ENCODE results near the gene SCFD2.
"Not testable (repeated sequence)": the region's sequence is repeated elsewhere in the genome, so short reads cannot be mapped to it uniquely, and the experiment has no call there.

The SCFD2 gene

DNA sequence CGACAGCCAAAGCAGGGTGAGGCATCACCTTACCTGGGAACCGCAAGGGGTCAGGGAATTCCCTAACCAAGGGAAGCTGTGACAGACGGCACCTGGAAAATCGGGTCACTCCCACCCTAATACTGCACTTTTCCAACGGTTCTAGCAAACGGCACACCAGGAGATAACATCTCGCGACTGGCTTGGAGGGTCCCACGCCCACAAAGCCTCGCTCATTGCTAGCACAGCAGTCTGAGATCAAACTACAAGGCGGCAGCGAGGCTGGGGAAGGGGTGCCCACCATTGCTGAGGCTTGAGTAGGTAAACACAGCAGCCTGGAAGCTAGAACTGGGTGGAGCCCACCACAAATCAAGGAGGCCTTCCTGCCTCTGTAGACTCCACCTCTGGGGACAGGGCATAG is 25.7 kb downstream of the SCFD2 start:
- not testable (repeated sequence) for DNase-seq

DNA sequence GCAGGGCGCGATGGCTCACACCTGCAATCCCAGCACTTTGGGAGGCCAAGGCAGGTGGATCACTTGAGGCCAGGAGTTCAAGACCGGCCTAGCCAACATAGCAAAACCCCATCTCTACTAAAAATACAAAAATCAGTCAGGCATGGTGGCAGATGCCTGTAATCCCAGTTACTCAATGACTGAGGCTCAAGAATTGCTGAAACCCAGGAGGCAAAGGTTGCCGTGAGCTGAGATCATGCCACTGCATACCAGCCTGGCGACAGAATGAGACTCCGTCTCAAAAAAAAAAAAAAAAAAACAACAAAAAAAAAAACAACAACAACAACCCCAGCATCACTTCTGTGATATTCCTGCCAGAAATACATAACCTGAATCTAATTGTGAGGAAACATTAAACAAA is 30.9 kb downstream of the SCFD2 start:
- DNase-seq, result not testable (repeated sequence)

DNA sequence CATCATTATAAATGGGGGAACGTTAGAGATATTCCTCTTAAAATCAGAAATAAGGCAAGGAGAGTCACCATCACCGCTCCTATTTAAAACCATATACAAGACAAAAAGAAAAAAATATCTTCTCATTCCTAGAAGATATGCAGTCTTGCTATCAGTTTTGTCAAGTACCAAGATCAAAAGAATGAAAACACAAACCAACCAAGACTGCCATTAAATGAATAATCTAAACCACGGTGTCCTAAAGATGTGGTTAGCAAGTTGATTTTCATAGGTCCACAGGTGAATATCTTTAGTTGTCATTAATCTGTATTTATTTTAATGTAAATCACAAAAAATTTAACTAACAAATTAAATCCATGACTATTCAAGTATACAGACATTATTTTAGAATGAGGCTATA is 39.3 kb downstream of the SCFD2 start:
- no peak for DNase-seq

DNA sequence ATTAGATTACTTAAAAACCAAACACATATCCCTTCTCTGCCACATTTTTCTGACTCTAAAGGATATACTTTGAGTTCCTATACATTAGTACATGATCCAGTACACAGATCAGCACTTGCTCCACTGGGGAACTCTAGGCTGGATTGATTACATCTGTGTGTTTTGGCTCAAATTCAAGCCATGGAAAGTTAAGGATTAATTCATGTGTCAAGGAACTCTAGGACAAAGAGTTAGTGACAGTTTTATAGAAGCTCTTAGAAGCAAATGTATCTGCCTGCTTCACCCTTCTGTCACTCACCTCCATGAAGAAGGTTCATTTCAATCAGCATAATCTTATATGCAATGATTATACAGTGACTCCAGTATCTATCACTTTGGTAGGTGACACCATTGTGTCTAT is 43.2 kb downstream of the SCFD2 start:
- no peak for DNase-seq

DNA sequence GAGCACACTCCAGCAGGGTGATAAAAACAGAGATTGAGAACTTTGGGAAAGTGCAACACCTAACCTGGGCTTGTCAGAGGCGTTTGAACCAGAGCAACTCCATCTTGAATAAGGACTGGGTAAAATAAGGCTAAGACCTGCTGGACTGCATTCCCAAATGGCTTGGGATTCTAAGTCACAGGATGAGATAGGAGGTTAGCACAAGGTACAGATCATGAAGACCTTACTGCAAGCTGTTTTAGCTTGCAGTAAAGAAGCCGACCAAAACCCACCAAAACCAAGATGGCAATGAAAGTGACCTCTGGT is 43.9 kb downstream of the SCFD2 start:
- no peak for DNase-seq

DNA sequence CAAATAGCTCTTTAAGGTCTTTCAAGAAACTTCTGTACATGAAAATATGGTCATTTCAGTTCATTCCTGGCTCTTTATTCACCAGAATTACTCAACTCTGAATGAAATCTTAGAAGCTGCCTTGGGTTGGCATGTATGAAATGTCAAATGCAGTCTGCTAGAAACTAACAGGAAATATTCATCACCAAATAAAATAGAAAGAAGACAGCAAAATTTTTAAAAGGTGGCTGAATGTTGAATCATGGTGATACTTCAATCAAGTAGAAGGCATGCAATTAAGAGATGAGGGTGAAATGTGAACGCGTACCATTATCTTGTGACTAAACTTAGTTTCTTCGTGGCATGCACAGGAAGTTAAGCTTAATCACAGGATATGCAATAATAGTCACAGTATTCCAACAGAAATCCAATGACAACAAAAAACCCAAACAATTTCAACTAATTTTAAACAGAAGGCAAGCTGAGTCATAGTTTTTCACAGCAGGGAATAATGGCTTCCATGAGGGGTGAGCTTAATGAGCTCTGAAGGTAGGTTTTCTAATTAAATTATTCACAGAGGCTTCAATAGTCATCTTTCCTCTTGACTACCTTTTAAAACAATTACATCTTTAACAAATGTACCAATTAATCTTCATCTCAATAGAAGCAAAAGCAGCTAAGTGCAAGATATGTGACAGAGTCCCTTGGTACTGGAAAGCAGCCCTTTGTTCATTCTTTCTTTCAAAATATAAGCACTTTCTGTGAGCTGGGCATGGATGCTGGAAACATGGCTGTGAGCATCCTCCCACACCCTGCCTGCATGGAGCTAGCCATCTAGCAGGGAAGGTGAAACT is 44.5 kb downstream of the SCFD2 start:
- DNase-seq, result no peak

DNA sequence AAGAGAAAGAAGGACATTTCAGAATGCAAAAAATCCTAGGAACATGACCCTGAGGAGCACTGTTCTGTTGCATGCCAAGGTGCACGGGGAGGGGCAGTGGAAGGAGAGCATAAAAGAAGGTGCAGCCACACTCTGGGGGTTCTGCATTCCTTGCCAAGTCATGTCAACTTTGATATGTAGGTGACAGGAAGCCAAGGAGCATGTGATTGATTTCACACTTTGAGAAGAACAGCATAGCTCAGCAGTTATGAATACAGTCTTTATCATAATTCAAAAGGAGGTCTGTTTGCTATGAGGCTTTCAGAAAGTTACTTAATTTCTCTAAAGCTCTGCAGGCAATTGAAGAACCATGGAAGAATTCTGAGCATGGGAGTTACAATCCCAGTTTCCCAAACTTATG is 50.6 kb downstream of the SCFD2 start:
- DNase-seq, result no peak

DNA sequence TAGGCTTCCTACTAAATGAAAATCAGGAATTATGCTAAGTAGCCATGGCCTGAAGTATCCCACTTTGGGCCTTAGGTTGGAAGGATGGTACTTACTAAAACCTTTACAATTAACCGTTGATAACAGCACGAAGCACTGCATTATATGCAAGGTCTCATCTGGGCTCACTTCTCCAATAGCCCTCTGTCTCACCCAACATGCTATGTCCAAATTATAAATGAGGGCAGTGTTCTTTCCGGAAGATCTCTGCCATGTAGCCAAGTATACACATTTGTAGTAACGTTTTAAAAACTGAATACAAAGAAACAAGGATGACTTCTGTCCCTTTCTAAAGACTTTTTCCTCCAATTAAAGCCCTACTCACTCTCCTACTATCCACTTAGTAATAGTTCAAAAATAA is 51.6 kb downstream of the SCFD2 start:
- DNase-seq, result no peak

DNA sequence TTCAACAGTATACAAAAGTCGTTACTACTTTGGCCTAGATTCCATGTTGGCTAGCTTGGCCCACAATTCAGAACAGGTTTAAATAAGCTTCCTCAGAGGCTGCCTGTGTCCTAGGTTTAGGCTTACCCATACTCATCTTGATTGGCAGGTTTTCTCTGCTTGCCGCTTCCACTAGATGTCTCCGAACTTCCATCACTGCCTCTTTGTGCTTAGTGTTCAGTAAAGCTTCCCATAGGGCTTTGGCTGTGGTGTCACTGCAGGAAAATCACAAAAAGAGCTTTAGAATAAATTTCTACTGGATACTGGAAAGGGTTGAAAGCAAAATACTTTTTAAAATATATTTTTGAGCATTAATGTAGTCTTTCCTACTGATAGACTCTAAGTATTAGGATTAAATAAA is 52.4 kb downstream of the SCFD2 start:
- DNase-seq, result no peak

DNA sequence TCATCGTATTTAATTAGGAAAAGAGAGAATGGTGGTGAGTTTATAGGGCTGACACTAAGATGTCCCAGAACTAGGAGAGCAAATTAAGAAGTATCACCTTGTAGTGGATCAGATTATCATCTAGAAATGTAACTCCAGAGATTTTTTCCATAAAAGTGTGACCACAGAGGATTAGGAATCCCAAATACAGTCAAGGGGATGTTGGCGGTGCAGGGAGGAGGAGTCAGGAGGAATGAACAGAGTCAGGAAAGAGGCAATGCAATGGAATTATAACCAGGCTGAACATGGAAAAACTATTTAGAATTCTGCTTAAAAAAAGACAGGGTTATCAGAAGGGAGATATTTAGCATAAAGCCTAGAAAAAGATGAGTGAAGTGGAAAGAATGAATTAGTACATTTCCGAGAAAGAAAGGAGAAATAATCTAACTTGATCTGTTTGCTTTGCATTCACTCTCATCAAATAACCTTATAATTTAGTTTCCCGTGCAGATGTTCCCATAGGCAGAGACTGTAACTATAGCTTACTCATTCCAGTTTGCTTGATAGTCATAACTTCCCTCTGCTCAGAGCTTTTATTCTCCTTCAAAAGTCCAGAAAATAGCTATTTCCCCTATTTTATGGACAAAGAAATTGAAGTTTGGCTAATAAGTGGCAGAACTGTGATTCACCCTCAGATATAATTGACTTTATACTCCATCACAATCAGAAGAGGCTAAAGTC is 56.4 kb downstream of the SCFD2 start:
- DNase-seq, result no peak

DNA sequence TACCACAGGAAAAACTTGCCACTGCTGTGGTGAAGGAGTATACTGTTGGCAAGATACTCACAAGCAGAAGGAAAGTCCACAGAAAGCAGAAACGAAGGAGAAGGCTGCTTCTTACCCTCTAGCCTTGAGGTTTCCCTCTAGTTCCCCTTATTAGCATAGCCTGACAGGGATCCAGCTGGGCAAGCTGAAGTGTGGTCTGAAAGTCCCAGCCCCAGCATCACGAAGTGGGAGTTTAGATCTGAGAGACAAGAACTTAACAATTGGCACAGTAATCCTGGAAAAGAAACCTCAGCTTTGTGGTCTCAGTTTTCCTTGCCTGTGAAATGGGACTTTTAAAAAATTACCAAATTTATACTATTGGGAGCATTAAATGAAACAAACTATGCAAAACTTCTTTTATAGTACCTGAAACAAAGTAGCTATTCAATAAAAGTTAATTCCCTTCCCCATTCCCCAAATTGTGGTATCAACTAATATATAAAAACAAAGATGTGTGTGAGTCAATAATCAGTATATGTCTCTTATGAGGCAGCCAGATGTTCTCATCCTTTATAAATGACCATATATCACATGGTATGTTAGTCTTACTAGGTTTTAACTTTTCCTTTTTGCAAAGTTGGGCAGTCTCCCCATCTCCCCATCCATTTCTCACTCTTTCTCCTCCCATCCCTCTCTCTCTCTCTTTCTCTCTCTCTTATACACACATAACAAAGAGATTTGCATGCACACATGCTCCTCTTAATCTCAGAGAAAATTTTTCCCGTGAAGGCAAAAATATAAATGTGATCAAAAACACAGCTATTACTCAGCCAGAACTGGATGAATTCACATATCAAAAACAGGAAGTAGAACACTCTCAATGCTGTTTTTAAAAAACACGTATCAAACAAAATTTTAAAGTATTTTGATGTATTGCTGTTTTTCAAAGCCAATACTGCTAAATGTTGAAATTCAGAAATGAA is 57.8 kb downstream of the SCFD2 start:
- DNase-seq, result no peak

DNA sequence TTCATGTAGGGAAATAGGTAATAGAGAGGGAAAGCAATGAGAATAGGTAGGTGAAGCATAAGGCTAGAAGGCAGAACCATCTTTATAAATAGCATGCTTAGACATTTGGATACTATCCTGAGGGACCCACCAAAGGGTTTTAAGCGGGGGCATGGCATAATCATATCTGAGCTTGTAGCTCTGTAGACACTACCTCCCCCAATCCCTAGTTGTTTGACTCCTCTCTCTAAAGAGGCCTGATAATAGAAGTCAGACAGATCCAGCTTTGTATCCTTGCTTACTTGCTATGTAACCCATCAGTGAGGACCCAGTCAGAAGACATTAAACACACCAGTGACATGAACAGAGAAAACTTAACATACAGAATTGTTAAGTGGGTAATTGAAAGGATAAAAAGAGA is 58.7 kb downstream of the SCFD2 start:
- no peak for DNase-seq

DNA sequence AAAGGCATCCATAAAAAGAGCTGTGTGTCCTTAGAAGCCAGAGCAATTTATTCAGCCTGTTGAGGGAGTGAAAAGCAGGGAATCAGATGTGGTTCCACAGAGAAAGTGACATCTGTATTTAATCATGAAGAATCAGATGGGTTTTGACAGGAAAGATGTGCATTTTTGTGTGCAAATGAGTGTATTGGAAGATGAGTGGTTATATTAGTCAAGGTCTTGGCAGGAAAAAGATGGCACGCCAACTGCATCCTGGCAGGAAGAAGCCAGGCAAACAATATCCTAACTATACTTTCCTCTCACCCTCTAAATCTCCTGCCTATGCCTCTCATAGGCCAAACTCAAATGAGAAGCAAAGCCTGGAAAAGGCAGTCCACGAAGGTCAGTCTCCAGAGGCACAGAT is 59.1 kb downstream of the SCFD2 start:
- DNase-seq, result no peak

DNA sequence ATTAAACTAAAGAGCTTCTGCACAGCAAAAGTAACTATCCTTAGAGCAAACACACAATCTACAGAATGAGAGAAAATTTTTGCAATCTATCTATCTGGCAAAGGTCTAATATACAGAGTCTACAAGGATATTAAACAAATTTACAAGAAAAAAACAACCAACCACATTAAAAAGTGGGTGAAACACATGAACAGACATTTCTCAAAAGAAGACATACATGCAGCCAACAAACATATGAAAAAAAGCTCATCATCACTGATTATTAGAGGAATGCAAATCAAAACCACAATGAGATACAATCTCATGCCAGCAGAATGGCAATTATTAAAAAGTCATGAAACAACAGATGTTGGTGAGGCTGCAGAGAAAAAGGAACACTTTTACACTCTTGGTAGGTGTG is 73.7 kb downstream of the SCFD2 start:
- not testable (repeated sequence) for DNase-seq

DNA sequence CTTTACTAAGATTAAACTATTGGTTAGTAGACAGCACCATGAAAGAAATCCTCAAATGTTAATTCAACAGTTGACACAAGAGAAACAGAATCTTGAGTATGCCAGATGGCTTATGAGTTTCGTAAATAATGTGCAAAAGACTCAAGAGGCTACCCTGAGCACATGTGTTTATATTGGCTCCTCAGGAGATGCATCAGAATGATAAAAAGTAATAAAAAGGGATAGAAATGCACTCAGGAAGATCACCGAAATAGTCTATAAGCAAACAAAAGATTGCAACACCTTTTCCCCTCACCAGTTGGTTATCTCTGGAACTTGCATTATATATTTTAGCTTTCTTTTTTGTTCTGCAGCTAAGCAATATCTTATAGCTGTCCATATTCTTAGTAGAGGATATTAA is 84.4 kb downstream of the SCFD2 start:
- DNase-seq, result no peak

DNA sequence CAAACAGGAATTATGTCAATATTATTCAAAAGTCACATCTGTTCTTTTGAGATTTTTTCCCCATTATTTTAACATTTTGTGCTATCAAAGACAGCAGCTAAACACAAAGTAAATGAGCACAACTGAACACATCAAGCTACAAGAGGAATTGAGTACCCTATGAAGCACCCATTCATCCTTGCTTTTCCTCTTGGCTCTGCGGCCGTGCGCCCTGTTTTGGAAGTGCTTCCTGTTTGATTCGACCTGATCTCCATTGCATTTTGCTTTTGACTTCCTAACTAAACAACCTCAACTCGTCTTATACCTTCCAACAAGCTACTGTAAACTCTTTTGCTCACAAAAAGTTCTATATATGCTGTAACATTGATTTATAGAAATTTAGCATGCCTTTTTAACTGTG is 85.0 kb downstream of the SCFD2 start:
- no peak for DNase-seq

DNA sequence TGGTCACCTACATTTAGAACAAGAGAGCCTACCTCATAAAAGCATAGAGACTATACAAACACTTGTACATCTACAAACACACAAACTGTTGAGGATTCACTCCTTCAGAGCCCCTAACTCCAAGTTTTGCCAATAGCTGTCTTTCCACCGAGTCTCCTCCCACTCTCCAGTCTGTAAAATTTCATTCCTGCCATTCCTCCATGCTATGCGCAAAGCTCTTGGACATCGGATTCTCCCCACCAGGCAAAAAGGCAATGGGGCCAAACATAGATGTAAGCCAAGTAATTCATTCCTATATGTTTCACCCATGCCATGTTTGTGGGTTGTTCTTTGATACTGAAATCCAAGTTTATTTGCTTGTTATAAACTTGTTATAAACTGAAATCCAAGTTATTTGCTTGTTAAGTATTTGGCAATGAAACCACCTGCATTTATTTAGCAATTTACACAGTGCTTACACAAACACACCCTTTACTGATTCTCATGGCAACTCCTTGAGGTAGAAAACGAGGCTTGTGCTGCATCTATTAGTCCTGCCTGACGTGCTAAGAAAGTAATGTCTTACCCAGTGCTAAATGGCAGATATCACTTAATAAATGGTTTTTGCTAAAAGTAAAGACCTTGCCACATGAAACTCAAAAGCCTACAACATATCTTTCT is 91.1 kb downstream of the SCFD2 start:
- no peak for DNase-seq

DNA sequence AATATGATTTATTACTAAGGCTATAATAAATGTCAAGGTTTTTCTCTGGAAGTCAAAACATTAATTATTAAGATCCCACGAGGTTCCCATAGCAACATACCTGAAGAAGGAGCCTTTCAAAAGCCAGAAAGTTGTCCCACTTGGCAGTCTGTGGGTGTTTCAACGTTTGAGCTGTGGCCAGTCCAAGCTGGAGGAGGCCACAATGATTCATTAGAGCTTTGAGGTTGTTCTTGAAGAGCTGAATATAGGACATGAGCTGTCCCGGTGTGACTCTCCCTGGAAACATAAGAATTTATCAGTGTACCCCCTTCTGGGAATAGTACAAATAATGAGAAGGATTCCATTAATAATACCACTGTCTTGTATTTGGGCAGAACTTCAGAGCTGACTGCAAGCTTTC is 92.1 kb downstream of the SCFD2 start:
- no peak for DNase-seq

DNA sequence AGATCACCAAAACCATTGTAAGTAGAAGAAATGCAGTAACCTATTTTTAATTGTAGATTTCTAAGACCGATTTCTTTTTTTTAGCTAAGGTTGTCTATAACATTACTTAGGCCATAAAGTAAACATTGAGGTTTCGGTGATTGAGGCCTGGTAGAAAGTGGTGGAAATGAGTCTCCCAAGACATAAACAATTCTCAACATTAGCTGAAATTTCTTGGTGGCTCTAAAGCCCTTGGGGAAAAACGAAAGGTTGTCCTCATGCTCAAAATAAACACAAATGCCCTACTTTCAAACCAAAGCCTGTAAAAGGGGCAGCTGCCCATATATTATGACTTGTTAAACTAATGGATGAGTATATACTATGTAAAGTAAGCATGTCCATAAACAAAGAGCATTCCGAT is 98.8 kb downstream of the SCFD2 start:
- DNase-seq, result no peak

DNA sequence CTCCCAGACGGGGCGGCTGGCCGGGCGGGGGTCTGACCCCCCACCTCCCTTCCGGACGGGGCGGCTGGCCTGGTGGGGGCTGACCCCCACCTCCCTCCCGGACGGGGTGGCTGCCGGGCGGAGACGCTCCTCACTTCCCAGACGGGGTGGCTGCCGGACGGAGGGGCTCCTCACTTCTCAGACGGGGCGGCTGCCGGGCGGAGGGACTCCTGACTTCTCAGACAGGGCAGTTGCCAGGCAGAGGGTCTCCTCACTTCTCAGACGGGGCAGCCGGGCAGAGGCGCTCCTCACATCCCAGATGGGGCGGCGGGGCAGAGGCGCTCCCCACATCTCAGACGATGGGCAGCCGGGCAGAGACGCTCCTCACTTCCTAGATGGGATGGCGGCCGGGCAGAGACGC is 109.9 kb downstream of the SCFD2 start:
- DNase-seq, result not testable (repeated sequence)

DNA sequence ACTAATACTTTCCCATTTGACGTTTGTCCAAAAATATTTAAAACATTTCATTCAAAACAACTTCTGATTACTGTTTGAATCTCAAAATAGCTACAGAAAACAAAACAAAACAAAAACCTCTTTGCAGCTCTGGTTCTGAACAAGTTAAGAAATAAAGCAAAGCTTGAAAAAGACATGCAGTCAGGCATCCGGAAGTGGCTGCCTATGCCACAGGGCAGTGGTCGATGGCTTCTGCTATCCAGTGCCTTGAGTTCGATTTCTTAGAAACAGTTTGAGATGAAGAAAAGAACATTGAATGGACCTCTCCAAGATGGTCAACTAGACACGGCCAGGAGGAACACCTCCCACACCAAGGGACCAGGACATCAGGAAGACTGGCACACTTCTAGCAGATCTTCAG is 125.3 kb downstream of the SCFD2 start:
- DNase-seq, result no peak

DNA sequence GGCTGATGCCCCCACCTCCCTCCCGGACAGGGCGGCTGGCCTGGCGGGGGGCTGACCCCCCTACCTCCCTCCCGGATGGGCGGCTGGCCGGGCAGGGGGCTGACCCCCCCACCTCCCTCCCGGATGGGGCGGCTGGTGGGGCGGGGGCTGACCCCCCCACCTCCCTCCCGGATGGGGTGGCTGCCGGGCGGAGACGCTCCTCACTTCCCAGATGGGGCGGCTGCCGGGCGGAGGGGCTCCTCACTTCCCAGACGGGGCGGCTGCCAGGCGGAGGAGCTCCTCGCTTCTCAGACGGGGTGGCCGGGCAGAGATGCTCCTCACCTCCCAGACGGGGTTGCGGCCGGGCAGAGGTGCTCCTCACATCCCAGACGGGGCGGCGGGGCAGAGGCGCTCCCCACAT is 127.5 kb downstream of the SCFD2 start:
- DNase-seq, result not testable (repeated sequence)

DNA sequence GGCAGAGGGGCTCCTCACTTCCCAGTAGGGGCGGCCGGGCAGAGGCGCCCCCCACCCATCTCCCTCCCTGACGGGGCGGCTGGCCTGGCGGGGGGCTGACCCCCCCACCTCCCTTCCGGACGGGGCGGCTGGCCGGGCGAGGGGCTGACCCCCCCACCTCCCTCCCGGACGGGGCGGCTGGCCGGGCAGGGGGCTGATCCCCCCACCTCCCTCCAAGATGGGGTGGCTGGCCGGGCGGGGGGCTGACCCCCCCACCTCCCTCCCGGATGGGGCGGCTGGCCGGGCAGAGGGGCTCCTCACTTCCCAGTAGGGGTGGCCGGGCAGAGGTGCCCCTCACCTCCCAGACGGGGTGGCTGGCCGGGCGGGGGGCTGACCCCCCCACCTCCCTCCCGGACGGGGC is 128.1 kb downstream of the SCFD2 start:
- not testable (repeated sequence) for DNase-seq
